ENCODE measurements around the gene BLOC1S3.

BLOC1S3 gene

DNA sequence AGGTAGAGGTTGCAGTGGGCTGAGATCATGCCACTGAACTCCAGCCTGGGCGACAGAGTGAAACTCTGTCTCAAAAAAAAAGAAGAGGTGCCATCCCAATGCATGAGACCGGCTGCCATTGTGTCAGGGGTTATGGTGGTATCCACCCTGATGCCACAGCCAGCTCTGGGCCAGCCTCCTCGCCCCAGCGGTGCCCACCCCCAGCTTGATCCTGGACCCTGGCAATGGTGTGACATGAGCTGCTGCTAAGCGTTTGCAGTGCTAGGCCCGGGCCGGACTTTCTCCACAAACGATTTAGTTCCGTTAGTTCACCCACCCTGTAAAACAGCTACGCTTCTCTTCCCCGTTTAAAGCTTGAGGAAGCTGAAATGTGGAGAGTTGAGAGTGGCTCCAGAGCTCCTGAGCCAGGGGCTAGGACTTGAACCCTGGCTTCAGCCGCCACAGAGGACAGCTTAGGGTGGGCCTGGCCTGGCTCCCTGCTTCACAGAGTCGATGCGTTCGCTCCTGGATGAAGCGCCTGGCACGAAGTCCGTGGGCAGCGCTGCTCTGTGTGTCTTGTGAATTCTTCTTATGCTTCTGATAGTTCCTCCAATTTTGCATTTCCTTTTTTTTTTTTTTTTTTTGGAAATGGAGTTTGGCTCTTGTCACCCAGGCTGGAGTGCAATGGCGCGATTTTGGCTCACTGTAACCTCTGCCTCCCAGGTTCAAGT lies 43.3 kb upstream of the BLOC1S3 start:
- DNase-seq (ENCODE audit: low read depth), result no peak
- TF ChIP-seq, protein P1, sequence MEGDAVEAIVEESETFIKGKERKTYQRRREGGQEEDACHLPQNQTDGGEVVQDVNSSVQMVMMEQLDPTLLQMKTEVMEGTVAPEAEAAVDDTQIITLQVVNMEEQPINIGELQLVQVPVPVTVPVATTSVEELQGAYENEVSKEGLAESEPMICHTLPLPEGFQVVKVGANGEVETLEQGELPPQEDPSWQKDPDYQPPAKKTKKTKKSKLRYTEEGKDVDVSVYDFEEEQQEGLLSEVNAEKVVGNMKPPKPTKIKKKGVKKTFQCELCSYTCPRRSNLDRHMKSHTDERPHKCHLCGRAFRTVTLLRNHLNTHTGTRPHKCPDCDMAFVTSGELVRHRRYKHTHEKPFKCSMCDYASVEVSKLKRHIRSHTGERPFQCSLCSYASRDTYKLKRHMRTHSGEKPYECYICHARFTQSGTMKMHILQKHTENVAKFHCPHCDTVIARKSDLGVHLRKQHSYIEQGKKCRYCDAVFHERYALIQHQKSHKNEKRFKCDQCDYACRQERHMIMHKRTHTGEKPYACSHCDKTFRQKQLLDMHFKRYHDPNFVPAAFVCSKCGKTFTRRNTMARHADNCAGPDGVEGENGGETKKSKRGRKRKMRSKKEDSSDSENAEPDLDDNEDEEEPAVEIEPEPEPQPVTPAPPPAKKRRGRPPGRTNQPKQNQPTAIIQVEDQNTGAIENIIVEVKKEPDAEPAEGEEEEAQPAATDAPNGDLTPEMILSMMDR (IDR thresholded peaks at IDR 0.05; ENCODE audit: low read depth, low read length), result no peak
- TF ChIP-seq, protein P2, sequence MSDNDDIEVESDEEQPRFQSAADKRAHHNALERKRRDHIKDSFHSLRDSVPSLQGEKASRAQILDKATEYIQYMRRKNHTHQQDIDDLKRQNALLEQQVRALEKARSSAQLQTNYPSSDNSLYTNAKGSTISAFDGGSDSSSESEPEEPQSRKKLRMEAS (IDR thresholded peaks at IDR 0.05; ENCODE audit: low read depth, low read length), result no peak
- TF ChIP-seq MYC (IDR thresholded peaks at IDR 0.05; ENCODE audit: low read depth, low read length) (no peak), POLR2A (IDR thresholded peaks at IDR 0.05; ENCODE audit: extremely low read depth, insufficient read length) (no peak)
- H3K4me3 ChIP-seq (ENCODE audit: low read depth, low read length), result no peak overlapping the region

DNA sequence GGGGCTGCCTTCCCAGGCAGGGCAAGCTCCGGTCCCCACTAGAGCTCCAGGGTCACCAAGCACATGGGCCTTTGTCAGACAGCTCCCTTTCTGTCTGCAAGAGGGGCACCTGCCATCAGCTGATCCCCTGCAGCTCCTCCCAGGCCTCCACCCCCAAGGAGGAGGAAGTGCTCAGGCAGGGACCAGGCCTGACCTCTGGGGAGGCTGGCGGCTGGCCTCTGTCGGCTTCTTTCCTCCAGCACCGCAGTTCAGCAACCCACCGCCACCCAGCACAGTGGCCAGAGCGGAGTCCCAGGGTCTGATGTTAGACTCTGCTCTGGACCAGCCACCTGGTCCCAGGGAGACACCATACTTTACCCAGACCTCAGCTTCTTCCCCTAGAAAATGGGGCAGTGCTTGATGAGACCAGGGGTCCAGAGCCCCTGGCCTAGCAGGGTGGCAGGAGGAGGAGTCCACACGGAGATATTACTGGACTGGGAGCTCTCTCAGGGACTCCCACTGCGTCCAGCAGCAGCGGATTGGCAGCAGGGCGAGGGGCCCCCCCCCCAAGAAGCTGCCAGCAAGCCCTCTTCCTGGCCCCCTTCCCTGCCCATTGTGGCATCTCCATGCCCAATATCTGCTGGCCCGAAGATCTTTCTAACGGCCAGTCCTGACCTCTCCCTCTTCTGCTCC lies 41.9 kb upstream of the BLOC1S3 start:
- no peak for DNase-seq (ENCODE audit: low read depth)
- TF ChIP-seq, protein P1 (IDR thresholded peaks at IDR 0.05; ENCODE audit: low read depth, low read length), result no peak
- no peak for TF ChIP-seq POLR2A (IDR thresholded peaks at IDR 0.05; ENCODE audit: extremely low read depth, insufficient read length)
- TF ChIP-seq, protein P2 (IDR thresholded peaks at IDR 0.05; ENCODE audit: low read depth, low read length), result no peak
- TF ChIP-seq MYC (IDR thresholded peaks at IDR 0.05; ENCODE audit: low read depth, low read length), result no peak
- H3K4me3 ChIP-seq (ENCODE audit: low read depth, low read length), result no peak overlapping the region

DNA sequence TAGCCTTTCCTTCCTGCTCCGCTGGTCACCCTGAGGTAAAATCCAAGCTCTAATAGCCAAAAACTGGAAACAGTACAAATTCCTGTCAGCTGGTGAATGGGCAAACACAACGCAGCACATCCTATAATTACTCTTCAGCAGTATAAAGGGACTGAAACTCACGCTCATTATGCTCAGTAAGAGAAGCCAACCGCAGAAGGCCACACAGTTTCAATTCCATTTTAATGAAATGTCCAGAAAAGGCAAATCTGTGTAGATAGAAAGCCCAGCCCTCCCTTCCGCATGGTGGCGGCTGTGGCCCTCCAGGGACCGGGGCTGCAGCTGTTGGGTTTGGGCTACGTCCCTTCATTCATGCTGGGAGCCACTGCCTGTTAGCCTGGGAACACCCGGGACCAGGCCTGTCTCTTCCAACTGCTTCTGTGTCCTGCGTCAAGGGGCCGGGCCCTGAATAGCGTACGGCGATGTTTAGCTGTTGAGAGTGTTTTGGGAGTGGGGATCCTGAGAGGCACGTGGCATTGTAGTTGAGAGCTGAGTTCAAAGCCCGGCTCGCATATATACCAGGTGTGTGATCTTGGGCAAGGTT lies 41.3 kb upstream of the BLOC1S3 start:
- TF ChIP-seq MYC (IDR thresholded peaks at IDR 0.05; ENCODE audit: low read depth, low read length), result no peak
- TF ChIP-seq, protein P1 (IDR thresholded peaks at IDR 0.05; ENCODE audit: low read depth, low read length), result no peak
- TF ChIP-seq, protein P2 (IDR thresholded peaks at IDR 0.05; ENCODE audit: low read depth, low read length), result no peak
- no peak for TF ChIP-seq POLR2A (IDR thresholded peaks at IDR 0.05; ENCODE audit: extremely low read depth, insufficient read length)
- H3K4me3 ChIP-seq (ENCODE audit: low read depth, low read length), result no peak overlapping the region
- DNase-seq (ENCODE audit: low read depth), result no peak

DNA sequence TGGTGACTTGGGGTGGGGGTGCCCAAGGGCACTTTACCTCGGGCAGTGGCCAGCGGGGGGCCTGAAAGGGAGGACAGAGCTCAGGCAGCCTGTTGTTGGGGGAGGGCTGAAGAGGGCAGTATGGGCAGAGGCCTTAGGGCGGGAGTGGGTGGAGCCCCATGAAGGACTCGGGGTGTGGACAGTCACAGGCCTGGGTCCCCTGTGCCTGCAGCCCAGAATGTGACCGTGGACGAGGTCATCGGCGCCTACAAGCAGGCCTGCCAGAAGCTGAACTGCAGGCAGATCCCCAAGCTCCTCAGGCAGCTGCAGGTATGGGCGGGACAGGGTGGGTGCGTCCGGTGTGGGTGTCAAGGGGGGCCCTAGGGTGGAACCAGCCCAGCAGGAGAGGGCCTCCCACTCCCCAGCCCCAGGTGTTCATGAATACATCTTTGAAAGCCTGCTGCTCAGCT lies 40.3 kb upstream of the BLOC1S3 start:
- TF ChIP-seq POLR2A (IDR thresholded peaks at IDR 0.05; ENCODE audit: extremely low read depth, insufficient read length), result no peak
- DNase-seq (ENCODE audit: low read depth), result no peak
- no peak overlapping the region for H3K4me3 ChIP-seq (ENCODE audit: low read depth, low read length)

DNA sequence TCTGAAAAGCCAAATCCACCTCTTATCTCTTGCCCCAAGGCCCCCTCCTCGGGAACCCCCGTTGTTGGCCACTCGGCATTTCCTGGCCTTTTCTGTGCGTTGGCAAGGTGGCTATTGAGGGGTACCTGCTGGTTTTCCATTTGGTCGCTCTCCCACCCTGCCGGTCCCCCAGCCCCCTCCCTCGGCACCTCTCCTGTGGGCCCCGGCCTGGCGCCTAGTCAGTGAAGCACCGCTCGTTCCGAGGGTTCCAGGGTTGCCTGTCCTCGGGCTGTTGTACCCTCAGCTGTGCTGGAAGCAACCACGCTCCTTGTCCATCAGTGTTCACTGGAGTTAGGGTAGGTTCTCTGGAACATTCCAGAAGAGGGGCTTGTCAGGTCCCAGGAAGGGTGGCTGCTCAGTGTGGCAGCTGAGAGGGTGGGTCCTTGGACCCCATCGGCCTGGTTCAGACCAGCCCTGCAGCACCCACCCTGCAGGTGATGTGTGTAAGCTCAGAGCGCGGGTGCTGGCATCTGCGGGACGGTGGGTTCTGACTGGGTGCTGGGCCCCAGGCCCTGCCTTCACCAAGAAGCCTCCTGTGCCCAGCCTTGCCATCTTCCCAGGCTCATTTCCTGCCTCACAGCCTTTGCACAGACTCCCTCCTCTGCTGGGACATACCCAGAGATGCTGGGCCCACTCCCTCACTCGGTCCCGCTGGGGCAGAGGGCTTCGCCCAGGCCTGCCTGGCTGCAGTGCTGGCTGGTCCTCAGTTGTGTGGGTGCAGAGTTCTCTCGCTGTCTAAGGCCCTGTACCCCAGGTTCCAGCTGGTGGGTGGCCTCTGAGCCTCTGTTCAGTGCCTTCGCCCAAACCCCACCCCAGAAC lies 39.1 kb upstream of the BLOC1S3 start:
- no peak overlapping the region for H3K4me3 ChIP-seq (ENCODE audit: low read depth, low read length)
- TF ChIP-seq, protein P1 (IDR thresholded peaks at IDR 0.05; ENCODE audit: low read depth, low read length), result no peak
- TF ChIP-seq MYC (IDR thresholded peaks at IDR 0.05; ENCODE audit: low read depth, low read length) (no peak), POLR2A (IDR thresholded peaks at IDR 0.05; ENCODE audit: extremely low read depth, insufficient read length) (no peak)
- TF ChIP-seq, protein P2 (IDR thresholded peaks at IDR 0.05; ENCODE audit: low read depth, low read length), result no peak
- no peak for DNase-seq (ENCODE audit: low read depth)

Measured in NB4 (cell line).